Measurements from ENCODE around the gene EN1. TPM values are rescaled to one million over a fixed set of nuclear protein-coding genes. Genes with fewer than 3 reads are reported as not detected.

Gene EN1
- total RNA-seq, 1 experiment from 2014 or later: not detected

- DNase-seq (ENCODE audit: low spot score): no peak
Observed at GRCh38 chr2:118822572-118822971, 24.9 kb downstream of the EN1 start.

GRCh38 chr2:118822015-118822414 is 25.4 kb downstream of the EN1 start:
- DNase-seq (ENCODE audit: low spot score): no peak

GRCh38 chr2:118817469-118817868 is 30.0 kb downstream of the EN1 start:
- no peak for DNase-seq (ENCODE audit: low spot score)

- no peak for DNase-seq (ENCODE audit: low spot score)
Observed at GRCh38 chr2:118816669-118817068, 30.8 kb downstream of the EN1 start.

- no peak for DNase-seq (ENCODE audit: low spot score)
Observed at GRCh38 chr2:118815731-118816130, 31.7 kb downstream of the EN1 start.

GRCh38 chr2:118815314-118815713 is 32.1 kb downstream of the EN1 start:
- DNase-seq (ENCODE audit: low spot score): no peak

- DNase-seq (ENCODE audit: low spot score): no peak
Observed at GRCh38 chr2:118814368-118814767, 33.1 kb downstream of the EN1 start.

GRCh38 chr2:118813601-118814339 is 33.7 kb downstream of the EN1 start:
- DNase-seq (ENCODE audit: low spot score): no peak

GRCh38 chr2:118813111-118813510 is 34.3 kb downstream of the EN1 start:
- no peak for DNase-seq (ENCODE audit: low spot score)

GRCh38 chr2:118812552-118812951 is 34.9 kb downstream of the EN1 start:
- no peak for DNase-seq (ENCODE audit: low spot score)

GRCh38 chr2:118811514-118812115 is 35.8 kb downstream of the EN1 start:
- DNase-seq (ENCODE audit: low spot score): no peak

- no peak for DNase-seq (ENCODE audit: low spot score)
Observed at GRCh38 chr2:118810766-118811165, 36.7 kb downstream of the EN1 start.

- DNase-seq (ENCODE audit: low spot score): no peak
Observed at GRCh38 chr2:118808429-118808809, 39.0 kb downstream of the EN1 start.

- no peak for DNase-seq (ENCODE audit: low spot score)
Observed at GRCh38 chr2:118807668-118808428, 39.6 kb downstream of the EN1 start.

GRCh38 chr2:118806797-118807667 is 40.4 kb downstream of the EN1 start:
- no peak for DNase-seq (ENCODE audit: low spot score)

- DNase-seq (ENCODE audit: low spot score): no peak
Observed at GRCh38 chr2:118805064-118805690, 42.3 kb downstream of the EN1 start.

- no peak for DNase-seq (ENCODE audit: low spot score)
Observed at GRCh38 chr2:118803012-118803411, 44.4 kb downstream of the EN1 start.

- DNase-seq (ENCODE audit: low spot score): no peak
Observed at GRCh38 chr2:118801151-118801550, 46.3 kb downstream of the EN1 start.

- DNase-seq (ENCODE audit: low spot score): no peak
Observed at GRCh38 chr2:118800736-118801135, 46.7 kb downstream of the EN1 start.

GRCh38 chr2:118794546-118794945 is 52.9 kb downstream of the EN1 start:
- no peak for DNase-seq (ENCODE audit: low spot score)
